ENCODE measurements around the gene EFNA5.

DNA sequence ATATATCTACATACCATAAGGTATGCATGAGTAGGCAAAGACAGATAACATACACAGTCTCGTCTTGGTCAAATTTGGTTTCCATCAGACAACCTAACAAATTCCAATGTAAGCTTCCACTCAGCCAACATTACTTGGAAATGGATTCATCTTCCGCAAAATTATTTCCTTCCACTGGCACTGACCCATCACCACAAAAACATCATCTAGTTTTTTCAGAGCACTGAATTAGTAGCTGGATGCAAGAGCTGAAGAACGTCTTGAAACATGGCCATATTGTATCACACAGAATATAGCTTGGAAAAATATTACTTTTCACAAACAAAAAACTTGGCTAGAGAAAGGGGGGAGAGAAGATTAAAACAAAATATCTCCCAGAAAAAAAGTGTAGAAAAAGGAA, 73.5 kb downstream of the EFNA5 start:
- no peak for TF ChIP-seq POLR2A (IDR thresholded peaks at IDR 0.05)
- TF ChIP-seq, protein P1, sequence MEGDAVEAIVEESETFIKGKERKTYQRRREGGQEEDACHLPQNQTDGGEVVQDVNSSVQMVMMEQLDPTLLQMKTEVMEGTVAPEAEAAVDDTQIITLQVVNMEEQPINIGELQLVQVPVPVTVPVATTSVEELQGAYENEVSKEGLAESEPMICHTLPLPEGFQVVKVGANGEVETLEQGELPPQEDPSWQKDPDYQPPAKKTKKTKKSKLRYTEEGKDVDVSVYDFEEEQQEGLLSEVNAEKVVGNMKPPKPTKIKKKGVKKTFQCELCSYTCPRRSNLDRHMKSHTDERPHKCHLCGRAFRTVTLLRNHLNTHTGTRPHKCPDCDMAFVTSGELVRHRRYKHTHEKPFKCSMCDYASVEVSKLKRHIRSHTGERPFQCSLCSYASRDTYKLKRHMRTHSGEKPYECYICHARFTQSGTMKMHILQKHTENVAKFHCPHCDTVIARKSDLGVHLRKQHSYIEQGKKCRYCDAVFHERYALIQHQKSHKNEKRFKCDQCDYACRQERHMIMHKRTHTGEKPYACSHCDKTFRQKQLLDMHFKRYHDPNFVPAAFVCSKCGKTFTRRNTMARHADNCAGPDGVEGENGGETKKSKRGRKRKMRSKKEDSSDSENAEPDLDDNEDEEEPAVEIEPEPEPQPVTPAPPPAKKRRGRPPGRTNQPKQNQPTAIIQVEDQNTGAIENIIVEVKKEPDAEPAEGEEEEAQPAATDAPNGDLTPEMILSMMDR (IDR thresholded peaks at IDR 0.05): no peak
- no peak for TF ChIP-seq EP300 (IDR thresholded peaks at IDR 0.05)

Data from gastroesophageal sphincter (tissue), 3 donors.